ENCODE data around the gene TMED8.
"Not testable (repeated sequence)": the region's sequence is repeated elsewhere in the genome, so short reads cannot be mapped to it uniquely, and the experiment has no call there.

The TMED8 gene

GRCh38 chr14:77364146-77364545 lies 12.7 kb downstream of the TMED8 start:
- DNase-seq (ENCODE audit: low read depth) = no peak

DNA sequence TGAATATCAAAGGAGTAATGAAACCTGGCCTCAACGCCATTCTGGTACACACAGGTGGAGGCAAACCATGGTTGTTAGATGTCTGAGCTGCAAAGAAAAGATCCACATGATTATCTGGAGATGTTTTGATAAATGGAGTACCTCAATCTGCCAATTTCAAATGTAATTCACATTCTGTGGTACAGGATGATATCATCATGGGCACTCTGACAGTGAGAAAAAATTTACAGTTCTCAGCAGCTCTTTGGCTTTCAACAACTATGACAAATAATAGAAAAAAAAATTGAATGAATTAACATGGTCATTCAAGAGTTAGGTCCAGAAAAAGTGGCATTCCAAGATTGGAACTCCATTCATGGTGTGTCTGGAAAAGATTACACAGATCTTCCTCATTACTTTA lies 17.3 kb downstream of the TMED8 start:
- no peak for DNase-seq (ENCODE audit: low read depth)

DNA sequence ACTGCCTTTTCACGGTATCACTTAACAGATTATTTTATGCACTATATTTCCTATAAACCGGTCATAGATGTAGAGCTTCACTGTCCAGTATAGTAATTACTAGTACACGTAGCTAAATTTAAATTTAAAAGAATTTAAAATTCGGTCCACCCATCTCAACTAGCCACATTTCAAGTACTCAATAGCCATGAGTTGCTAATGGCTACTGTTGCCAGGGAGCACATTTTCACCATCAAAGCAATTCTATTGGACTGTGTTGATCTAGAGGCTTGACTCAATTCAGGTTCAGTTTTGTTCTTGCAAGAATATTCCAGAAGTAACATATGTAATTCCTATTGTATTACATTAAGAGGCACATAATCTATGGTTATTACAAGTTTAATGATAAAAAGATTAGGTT lies 20.0 kb downstream of the TMED8 start:
- no peak for DNase-seq (ENCODE audit: low read depth)

DNA sequence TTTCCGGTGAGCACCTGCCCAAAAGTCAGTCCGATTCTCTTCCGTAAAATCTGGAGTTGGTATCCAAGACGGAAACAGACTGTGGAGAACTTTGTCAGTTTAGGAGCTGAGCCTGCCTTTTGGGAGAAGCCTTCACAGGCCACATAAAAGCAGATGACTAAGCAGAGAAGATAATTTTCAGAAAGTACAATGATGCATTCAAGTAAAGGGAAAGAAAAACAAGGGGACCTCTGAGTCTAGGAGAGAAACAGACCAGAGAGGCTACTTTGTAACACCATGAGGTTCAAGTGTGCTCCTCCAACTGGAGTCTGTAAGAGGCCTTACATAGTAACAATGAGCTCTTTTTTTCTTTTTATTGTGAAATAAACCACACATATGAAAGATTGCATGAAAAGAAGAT lies 21.1 kb downstream of the TMED8 start:
- no peak for DNase-seq (ENCODE audit: low read depth)

DNA sequence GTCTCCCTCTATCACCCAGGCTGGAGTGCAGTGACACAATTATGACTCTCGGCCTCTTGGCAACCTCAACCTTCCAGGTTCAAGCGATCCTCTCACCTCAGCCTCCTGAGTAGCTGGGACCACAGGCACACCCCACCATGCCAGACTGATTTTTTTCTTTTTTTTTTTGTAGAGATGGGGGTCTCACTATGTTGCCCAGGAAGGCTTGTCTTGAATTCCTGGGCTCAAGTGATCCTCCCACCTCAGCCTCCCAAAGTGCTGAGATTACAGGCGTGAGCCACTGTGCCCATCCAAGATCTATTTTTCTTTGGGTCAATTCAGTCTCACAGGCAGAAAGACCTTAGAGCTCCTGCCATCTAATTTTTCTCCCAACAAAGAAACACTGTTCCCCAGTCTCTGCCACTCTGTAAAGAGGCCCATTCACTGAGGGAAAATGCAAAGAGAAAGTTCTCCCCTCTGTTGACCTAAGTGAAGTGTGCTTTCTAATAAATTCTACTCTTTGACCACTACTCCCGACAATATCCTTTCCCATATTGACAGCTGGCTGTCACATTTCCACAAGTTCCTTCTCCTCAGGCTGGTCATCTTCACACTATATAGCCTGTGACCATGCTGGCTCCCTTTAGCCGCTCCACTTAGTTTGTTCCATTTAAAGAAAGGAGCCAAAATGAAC lies 23.3 kb downstream of the TMED8 start:
- no peak for DNase-seq (ENCODE audit: low read depth)

DNA sequence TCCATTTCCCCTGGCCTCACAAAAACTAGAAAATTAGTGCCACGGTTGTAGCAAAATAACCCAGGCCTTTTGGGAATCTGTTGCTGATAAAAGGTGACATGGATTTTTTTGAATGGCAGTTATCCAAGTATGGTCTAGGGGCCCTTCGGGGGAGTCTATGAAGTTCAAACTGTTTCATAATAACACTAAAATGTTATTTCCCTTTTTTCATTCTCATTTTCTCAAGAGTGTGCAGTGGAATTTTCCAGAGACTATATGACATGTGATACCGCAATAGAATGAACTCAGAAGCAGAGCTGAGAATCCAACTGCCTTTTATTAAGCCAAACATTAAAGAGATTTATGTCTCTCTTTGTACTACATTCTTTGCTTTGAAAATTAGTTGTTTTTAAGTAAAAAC lies 29.1 kb downstream of the TMED8 start:
- DNase-seq (ENCODE audit: low read depth) = no peak

DNA sequence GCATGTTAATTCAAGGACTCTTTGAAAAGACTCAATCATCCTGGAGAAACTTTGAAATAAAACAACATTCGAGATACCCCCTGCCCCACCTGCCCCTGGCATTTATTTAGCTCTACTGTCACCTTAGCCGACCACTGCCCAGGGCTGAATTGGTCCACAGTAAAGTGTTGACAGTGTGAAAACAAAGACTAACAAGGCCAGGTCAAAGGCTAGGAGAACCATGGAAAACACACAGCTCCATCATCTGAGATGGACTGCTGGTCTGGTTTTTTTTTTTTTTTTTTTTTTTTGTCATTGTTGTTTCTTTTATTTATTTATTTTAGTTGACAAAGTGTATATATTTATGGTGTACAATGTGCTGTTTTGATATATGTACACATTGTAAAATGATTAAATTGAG lies 30.4 kb downstream of the TMED8 start:
- DNase-seq (ENCODE audit: low read depth) = no peak

- no peak for DNase-seq (ENCODE audit: low read depth)
Measured at GRCh38 chr14:77344377-77344996, 32.4 kb downstream of the TMED8 start.

GRCh38 chr14:77343662-77344061 lies 33.2 kb downstream of the TMED8 start:
- DNase-seq (ENCODE audit: low read depth) = no peak

DNA sequence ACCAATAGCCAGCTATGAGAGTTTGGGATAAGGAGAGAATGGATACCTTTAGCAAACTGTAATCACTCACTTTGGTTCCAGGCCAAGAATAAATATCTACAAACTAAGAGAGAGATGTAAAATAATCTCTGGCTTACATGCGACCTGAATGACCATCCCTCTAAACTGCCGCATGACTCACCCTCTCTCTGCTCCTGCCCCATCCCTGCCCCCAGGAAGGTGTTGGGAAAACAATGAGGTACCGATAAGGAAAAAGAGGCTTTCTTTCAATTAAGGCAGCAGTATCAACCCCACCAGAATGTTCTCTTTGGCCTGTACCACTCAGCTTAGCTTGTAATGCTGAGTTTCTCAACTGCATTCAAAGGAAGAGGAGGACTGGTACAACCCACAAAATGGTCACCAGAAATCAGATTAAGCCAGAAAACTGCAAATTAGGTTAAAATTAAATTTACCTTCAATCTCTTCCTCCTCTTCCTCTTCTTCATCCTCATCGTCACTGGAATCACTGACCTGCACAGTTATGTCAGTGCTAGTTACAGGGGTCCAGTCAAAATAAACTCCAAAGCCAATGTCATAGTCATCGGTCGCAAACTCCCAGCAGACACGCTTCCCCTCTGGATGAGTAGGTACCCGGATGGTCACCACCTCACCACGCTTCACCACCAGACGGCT lies 34.0 kb downstream of the TMED8 start:
- DNase-seq (ENCODE audit: low read depth) = no peak

GRCh38 chr14:77340389-77340788 lies 36.5 kb downstream of the TMED8 start:
- DNase-seq (ENCODE audit: low read depth) = no peak

DNA sequence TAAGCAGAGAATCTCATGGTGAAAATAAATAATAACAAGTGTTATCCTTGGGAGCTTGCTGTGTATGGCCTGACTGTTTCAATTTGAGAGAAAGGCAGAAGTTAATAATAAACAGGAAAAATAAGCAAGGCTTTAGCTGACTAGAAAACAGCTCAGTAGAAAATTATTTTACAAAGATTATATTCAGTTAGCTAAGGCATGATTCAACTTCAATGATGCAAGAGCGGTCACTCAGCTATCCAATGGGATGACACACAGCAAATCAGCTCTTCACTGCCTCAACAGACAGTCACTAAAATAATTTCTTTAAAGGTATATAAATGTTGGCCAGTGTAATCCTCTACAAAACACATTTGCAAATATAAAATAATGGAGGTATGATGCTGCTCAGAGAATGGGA lies 37.5 kb downstream of the TMED8 start:
- DNase-seq (ENCODE audit: low read depth) = no peak

DNA sequence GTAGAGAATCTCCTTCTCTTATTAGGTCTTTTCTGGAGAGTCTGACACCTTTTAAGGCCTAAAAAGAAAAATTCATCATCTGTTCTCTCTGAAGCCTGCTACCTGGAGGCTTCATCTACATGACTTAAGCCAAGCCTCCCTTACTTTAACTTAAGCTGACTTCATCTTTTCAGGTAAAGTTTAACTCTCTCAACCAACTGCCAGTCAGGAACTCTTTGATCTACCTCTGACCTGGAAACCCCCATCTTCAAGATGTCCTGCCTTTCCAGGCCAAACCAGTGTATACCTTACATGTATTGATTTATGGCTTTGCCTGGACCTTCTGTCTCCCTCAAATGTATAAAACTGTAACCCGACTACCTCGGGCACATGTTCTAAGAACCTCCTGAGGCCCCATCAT lies 38.6 kb downstream of the TMED8 start:
- no peak for DNase-seq (ENCODE audit: low read depth)

DNA sequence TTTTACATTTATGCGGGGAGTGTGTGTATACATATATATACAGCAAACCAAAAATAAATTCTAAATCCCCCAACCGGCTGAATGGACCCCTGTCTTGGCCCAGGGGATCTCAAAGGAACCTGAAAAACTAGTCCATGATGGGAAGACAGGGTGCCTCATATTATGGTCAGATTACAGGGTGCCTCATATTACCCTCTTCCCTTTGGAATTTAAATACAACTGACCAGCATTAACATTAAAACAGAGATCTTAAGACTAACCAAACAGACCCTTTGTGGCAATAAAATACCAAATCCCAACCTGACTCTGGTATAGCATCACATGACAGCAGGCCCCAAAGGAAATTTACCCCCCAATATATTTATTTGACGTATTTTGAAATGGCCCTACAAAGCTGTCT lies 39.0 kb downstream of the TMED8 start:
- no peak for DNase-seq (ENCODE audit: low read depth)

- not testable (repeated sequence) for DNase-seq (ENCODE audit: low read depth)
Measured at GRCh38 chr14:77337255-77337654, 39.6 kb downstream of the TMED8 start.

GRCh38 chr14:77335576-77335975 lies 41.3 kb downstream of the TMED8 start:
- DNase-seq (ENCODE audit: low read depth) = no peak

GRCh38 chr14:77329872-77330271 lies 47.0 kb downstream of the TMED8 start:
- DNase-seq (ENCODE audit: low read depth) = no peak

- DNase-seq (ENCODE audit: low read depth) = no peak
Measured at GRCh38 chr14:77327111-77327510, 49.8 kb downstream of the TMED8 start.

- DNase-seq (ENCODE audit: low read depth) = no peak
Measured at GRCh38 chr14:77325746-77326094, 51.2 kb downstream of the TMED8 start.

- no peak for DNase-seq (ENCODE audit: low read depth)
Measured at GRCh38 chr14:77324816-77325745, 51.8 kb downstream of the TMED8 start.

GRCh38 chr14:77324289-77324688 lies 52.6 kb downstream of the TMED8 start:
- DNase-seq (ENCODE audit: low read depth) = no peak

DNA sequence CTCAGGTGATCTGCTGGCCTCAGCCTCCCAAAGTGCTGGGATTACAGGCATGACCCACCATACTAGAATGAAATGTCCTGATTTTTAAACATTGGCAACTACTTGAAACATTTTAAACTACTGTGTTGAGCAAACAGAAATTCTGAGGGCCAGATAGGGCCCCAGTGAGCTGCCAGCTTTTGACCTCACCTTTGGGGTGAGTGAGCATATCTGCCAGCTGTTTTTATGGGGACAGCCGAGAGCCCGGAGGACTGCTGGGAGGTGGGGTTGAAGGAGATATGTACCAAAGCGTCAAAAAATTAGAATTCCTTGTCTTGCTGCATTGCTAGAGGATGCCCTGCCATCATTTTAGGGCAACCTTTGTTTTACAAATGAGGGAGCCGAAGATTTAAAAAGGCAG lies 53.3 kb downstream of the TMED8 start:
- no peak for DNase-seq (ENCODE audit: low read depth)

DNA sequence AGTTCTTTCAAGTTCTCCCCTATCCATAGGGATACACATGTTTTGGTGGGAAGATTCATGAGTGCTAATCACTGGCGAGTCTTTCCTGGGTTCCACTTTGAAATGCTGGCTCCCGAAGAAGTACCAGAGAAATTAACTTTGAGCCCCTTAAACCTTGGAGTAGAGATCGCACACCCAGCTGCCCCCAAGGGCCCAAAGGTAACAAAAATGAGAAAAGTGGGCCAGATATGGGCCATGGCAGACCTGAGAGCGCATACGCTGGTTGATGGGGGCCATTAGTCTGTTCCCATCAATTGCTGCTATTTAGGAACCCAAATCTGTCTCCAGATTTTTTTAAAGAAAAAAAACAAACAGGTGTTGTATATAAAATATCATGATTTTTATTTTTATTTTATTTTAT lies 53.9 kb downstream of the TMED8 start:
- DNase-seq (ENCODE audit: low read depth) = no peak
